ENCODE results near the gene ZNF532.
"Not testable (repeated sequence)": the region's sequence is repeated elsewhere in the genome, so short reads cannot be mapped to it uniquely, and the experiment has no call there.

Gene ZNF532

GRCh38 chr18:59011786-59012185 is 147.1 kb downstream of the ZNF532 start:
- no peak for ATAC-seq

GRCh38 chr18:59012815-59013705 is 148.4 kb downstream of the ZNF532 start:
- no peak for ATAC-seq

GRCh38 chr18:59013744-59014143 is 149.1 kb downstream of the ZNF532 start:
- no peak for ATAC-seq

- no peak for ATAC-seq
Measured at GRCh38 chr18:59015531-59016152, 151.0 kb downstream of the ZNF532 start.

GRCh38 chr18:59021500-59021899 is 156.8 kb downstream of the ZNF532 start:
- no peak for ATAC-seq

GRCh38 chr18:59022167-59022945 is 157.7 kb downstream of the ZNF532 start:
- no peak for ATAC-seq

GRCh38 chr18:59024829-59025228 is 160.2 kb downstream of the ZNF532 start:
- no peak for ATAC-seq

GRCh38 chr18:59025532-59025931 is 160.9 kb downstream of the ZNF532 start:
- not testable (repeated sequence) for ATAC-seq

GRCh38 chr18:59026364-59026763 is 161.7 kb downstream of the ZNF532 start:
- no peak for ATAC-seq

GRCh38 chr18:59026831-59027410 is 162.2 kb downstream of the ZNF532 start:
- no peak for ATAC-seq

GRCh38 chr18:59029663-59030429 is 165.2 kb downstream of the ZNF532 start:
- no peak for ATAC-seq

GRCh38 chr18:59032308-59032707 is 167.6 kb downstream of the ZNF532 start:
- no peak for ATAC-seq

GRCh38 chr18:59033359-59033758 is 168.7 kb downstream of the ZNF532 start:
- ATAC-seq: no peak

- ATAC-seq: no peak
Measured at GRCh38 chr18:59033974-59034373, 169.3 kb downstream of the ZNF532 start.

GRCh38 chr18:59035591-59035990 is 170.9 kb downstream of the ZNF532 start:
- peak in 1 of 2 donors; percentile 9 for ATAC-seq
